ELR (cell line): ENCODE measurements around the gene KCNK15.

Experiments
- DNase-seq: peaks from one replicate; pipeline ENCODE4 v3.0.0-alpha.2; 2015; ENCODE audit warnings: low read depth

KCNK15 gene

GRCh38 chr20:44736170-44737021 is 9.3 kb upstream of the KCNK15 start:
- DNase-seq: peak; percentile 87

- no peak for DNase-seq
Measured at GRCh38 chr20:44737116-44737515, 8.5 kb upstream of the KCNK15 start.

GRCh38 chr20:44738813-44739477 is 6.7 kb upstream of the KCNK15 start:
- DNase-seq: peak; percentile 81

GRCh38 chr20:44739942-44740341 is 5.7 kb upstream of the KCNK15 start:
- no peak for DNase-seq

GRCh38 chr20:44742304-44743079 is 3.2 kb upstream of the KCNK15 start:
- DNase-seq: no peak

- DNase-seq: no peak
Measured at GRCh38 chr20:44743080-44743701, 2.5 kb upstream of the KCNK15 start.

GRCh38 chr20:44743916-44744655 is 1.6 kb upstream of the KCNK15 start:
- DNase-seq: no peak

- DNase-seq: no peak
Measured at GRCh38 chr20:44745122-44745597, 505 bp upstream of the KCNK15 start.

GRCh38 chr20:44746367-44747165 is 901 bp downstream of the KCNK15 start:
- DNase-seq: peak; percentile 11

- DNase-seq: peak; percentile 81
Measured at GRCh38 chr20:44747166-44748004, 1.7 kb downstream of the KCNK15 start.

GRCh38 chr20:44748005-44748370 is 2.3 kb downstream of the KCNK15 start:
- DNase-seq: peak; percentile 42

GRCh38 chr20:44750081-44750805 is 4.6 kb downstream of the KCNK15 start:
- DNase-seq: no peak

- DNase-seq: no peak
Measured at GRCh38 chr20:44752099-44752931, 6.7 kb downstream of the KCNK15 start.

GRCh38 chr20:44754554-44754953 is 8.9 kb downstream of the KCNK15 start:
- DNase-seq: no peak

GRCh38 chr20:44756011-44756688 is 10.5 kb downstream of the KCNK15 start:
- DNase-seq: no peak

- no peak for DNase-seq
Measured at GRCh38 chr20:44756956-44757355, 11.3 kb downstream of the KCNK15 start.
